Measurements from ENCODE around the gene KCNF1.

DNA sequence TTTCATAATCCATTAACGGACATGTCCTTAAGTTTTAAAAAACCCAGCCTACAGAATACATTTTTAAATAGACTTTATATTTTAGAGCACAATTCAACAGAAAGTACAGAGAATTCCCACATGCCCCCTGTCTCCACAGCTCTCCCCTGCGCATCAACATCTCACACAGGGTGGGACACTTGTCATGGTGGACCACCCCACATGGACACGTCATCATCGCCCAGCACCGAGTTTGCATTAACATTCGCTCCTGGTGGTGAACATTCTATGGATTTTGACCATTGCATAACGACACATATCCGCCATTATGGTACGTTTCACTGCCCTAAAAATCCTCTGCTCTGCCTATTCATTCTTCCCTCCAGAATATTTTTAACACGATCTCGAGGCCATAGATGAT is 1.1 kb upstream of the KCNF1 start:
- TF ChIP-seq, protein P1, sequence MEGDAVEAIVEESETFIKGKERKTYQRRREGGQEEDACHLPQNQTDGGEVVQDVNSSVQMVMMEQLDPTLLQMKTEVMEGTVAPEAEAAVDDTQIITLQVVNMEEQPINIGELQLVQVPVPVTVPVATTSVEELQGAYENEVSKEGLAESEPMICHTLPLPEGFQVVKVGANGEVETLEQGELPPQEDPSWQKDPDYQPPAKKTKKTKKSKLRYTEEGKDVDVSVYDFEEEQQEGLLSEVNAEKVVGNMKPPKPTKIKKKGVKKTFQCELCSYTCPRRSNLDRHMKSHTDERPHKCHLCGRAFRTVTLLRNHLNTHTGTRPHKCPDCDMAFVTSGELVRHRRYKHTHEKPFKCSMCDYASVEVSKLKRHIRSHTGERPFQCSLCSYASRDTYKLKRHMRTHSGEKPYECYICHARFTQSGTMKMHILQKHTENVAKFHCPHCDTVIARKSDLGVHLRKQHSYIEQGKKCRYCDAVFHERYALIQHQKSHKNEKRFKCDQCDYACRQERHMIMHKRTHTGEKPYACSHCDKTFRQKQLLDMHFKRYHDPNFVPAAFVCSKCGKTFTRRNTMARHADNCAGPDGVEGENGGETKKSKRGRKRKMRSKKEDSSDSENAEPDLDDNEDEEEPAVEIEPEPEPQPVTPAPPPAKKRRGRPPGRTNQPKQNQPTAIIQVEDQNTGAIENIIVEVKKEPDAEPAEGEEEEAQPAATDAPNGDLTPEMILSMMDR (conservative IDR thresholded peaks at IDR 0.05; ENCODE audit: low read length): no peak
- no peak for TF ChIP-seq EZH2phosphoT487 (IDR thresholded peaks at IDR 0.05; ENCODE audit: borderline replicate concordance, low read depth, low read length)

Data from OCI-LY7 (cell line).